Cardiac septum (tissue), 1 donor: Measurements from ENCODE around the gene RASSF3. TPM values are rescaled to one million over a fixed set of nuclear protein-coding genes. Genes with fewer than 3 reads are reported as not detected.
A peak's percentile ranks its signal among the peaks of the same experiment; 100 is the strongest.
"Not testable (repeated sequence)": the region's sequence is repeated elsewhere in the genome, so short reads cannot be mapped to it uniquely, and the experiment has no call there.

Experiments used
- DNase-seq: peaks from one replicate; pipeline ENCODE4 v3.0.0-alpha.2; 2020; ENCODE audit warnings: low spot score
- intact Hi-C: fragments of 100-400 bp; cut with DNase I; formaldehyde crosslinking; loops from one replicate; pipeline ENCODE4 v1.14.0; 2022
- total RNA-seq: library from RNA; stranded (reverse); fragmentation: NEBNext Ultra II Directional; extraction: Animal tissue kit (Norgen Biotek cat#: 25700); gene quantifications from one replicate; pipeline ENCODE4 v1.2.1, GENCODE V29; 2021
- donor health status: DM: no; HTN: no; CAD: no.

Gene RASSF3
- total RNA-seq, 1 donor from 2014 or later, result 98.8 TPM

GRCh38 chr12:64682572-64683277 lies 72.4 kb downstream of the RASSF3 start:
- intact Hi-C loops, result loop anchor here (5.0 kb wide), 1 partner anchor 55 kb away; no protein-coding TSS in a partner anchor
- DNase-seq, result peak; percentile 72

- peak; percentile 65 for DNase-seq
- intact Hi-C loops, result loop anchor here (5.0 kb wide), 1 partner anchor 57 kb away; no protein-coding TSS in a partner anchor
These were observed 73.7 kb downstream of the RASSF3 start for GRCh38 chr12:64683816-64684543.

- DNase-seq, result no peak
- intact Hi-C loops, result no loop called here
These were observed 74.8 kb downstream of the RASSF3 start for GRCh38 chr12:64685050-64685449.

GRCh38 chr12:64685605-64686004 lies 75.3 kb downstream of the RASSF3 start:
- intact Hi-C loops, result no loop called here
- DNase-seq, result no peak

GRCh38 chr12:64687816-64688215 lies 77.5 kb downstream of the RASSF3 start:
- intact Hi-C loops, result no loop called here
- no peak for DNase-seq

- no peak for DNase-seq
- intact Hi-C loops, result no loop called here
These were observed 77.9 kb downstream of the RASSF3 start for GRCh38 chr12:64688219-64688618.

GRCh38 chr12:64688715-64689114 lies 78.4 kb downstream of the RASSF3 start:
- intact Hi-C loops, result no loop called here
- DNase-seq, result no peak

- intact Hi-C loops, DNase-seq: not testable (repeated sequence)
These were observed 79.9 kb downstream of the RASSF3 start for GRCh38 chr12:64690236-64690635.

GRCh38 chr12:64691227-64691794 lies 81.0 kb downstream of the RASSF3 start:
- no peak for DNase-seq
- intact Hi-C loops, result no loop called here

GRCh38 chr12:64691795-64692583 lies 81.7 kb downstream of the RASSF3 start:
- DNase-seq, result no peak
- intact Hi-C loops, result no loop called here

- intact Hi-C loops, result no loop called here
- no peak for DNase-seq
These were observed 84.1 kb downstream of the RASSF3 start for GRCh38 chr12:64694130-64695040.

GRCh38 chr12:64695550-64695949 lies 85.3 kb downstream of the RASSF3 start:
- intact Hi-C loops, result no loop called here

GRCh38 chr12:64696080-64696741 lies 85.9 kb downstream of the RASSF3 start:
- DNase-seq, result no peak
- intact Hi-C loops, result loop anchor here (1.0 kb wide), 1 partner anchor 147 kb away; no protein-coding TSS in a partner anchor

More at GRCh38 chr12:64695550-64695949, 85.3 kb downstream of the RASSF3 start:
- DNase-seq, result no peak

- no peak for DNase-seq
- intact Hi-C loops, result no loop called here
These were observed 89.3 kb downstream of the RASSF3 start for GRCh38 chr12:64699504-64700115.

- intact Hi-C loops, result no loop called here
- DNase-seq, result no peak
These were observed 90.2 kb downstream of the RASSF3 start for GRCh38 chr12:64700532-64700931.

- no peak for DNase-seq
- intact Hi-C loops, result no loop called here
These were observed 91.0 kb downstream of the RASSF3 start for GRCh38 chr12:64701283-64701682.

- DNase-seq, result no peak
- intact Hi-C loops, result no loop called here
These were observed 96.0 kb downstream of the RASSF3 start for GRCh38 chr12:64706306-64706705.

GRCh38 chr12:64706857-64707256 lies 96.6 kb downstream of the RASSF3 start:
- intact Hi-C loops, result no loop called here
- no peak for DNase-seq
